ENCODE data around the gene SIPA1. TPM values are rescaled to one million over a fixed set of nuclear protein-coding genes. Genes with fewer than 3 reads are reported as not detected.

The SIPA1 gene
- total RNA-seq, 1 donor from 2014 or later, result 102 TPM

GRCh38 chr11:65700399-65700798 is 62.5 kb downstream of the SIPA1 start:
- DNase-seq (ENCODE audit: extremely low read depth, low read depth, low spot score), result no peak

Other genes with a start within 250 kb of the SIPA1 start
- gene NEAT1, start 215.3 kb upstream of the SIPA1 start, total RNA-seq, result 125 and 425 TPM in 2 replicates
- gene MALAT1, start 139.1 kb upstream of the SIPA1 start, total RNA-seq, result 3,312 and 7,796 TPM in 2 replicates
- 94.4 and 104 TPM in 2 replicates for gene SCYL1, start 113.0 kb upstream of the SIPA1 start, total RNA-seq
- 104 and 131 TPM in 2 replicates for gene LTBP3, start 79.7 kb upstream of the SIPA1 start, total RNA-seq
- 59.4 and 66.4 TPM in 2 replicates for gene ZNRD2, start 67.6 kb upstream of the SIPA1 start, total RNA-seq
- gene FAM89B, start 65.6 kb upstream of the SIPA1 start, total RNA-seq, result 63.6 and 90.4 TPM in 2 replicates
- 24.4 and 27.8 TPM in 2 replicates for gene EHBP1L1, start 62.0 kb upstream of the SIPA1 start, total RNA-seq
- gene KCNK7, start 42.3 kb upstream of the SIPA1 start, total RNA-seq, result 0.58 TPM in 1 of 2 replicates, not detected in the other
- gene MAP3K11, start 23.9 kb upstream of the SIPA1 start, total RNA-seq, result 100 and 181 TPM in 2 replicates
- gene PCNX3, start 22.3 kb upstream of the SIPA1 start, total RNA-seq, result 51.0 and 67.8 TPM in 2 replicates
- 89.0 and 118 TPM in 2 replicates for gene RELA, start 24.8 kb downstream of the SIPA1 start, total RNA-seq
- gene KAT5, start 74.2 kb downstream of the SIPA1 start, total RNA-seq, result 38.9 and 47.5 TPM in 2 replicates
- gene RNASEH2C, start 82.7 kb downstream of the SIPA1 start, total RNA-seq, result 76.5 and 87.6 TPM in 2 replicates
- gene AP5B1, start 142.9 kb downstream of the SIPA1 start, total RNA-seq, result 15.8 and 18.8 TPM in 2 replicates
- not detected in 2 replicates for gene OVOL1, start 149.0 kb downstream of the SIPA1 start, total RNA-seq
- gene SNX32, start 195.9 kb downstream of the SIPA1 start, total RNA-seq, result 0.63 TPM in 1 of 2 replicates, not detected in the other
- 2,090 and 2,212 TPM in 2 replicates for gene CFL1, start 220.1 kb downstream of the SIPA1 start, total RNA-seq
- 50.4 and 63.4 TPM in 2 replicates for gene MUS81, start 222.3 kb downstream of the SIPA1 start, total RNA-seq
- 81.9 TPM in 2 replicates for gene EFEMP2, start 234.7 kb downstream of the SIPA1 start, total RNA-seq
- 0.35 TPM in 1 of 2 replicates, not detected in the other for gene CTSW, start 241.7 kb downstream of the SIPA1 start, total RNA-seq